Mesenchymal stem cell (in vitro differentiated cells and primary cell): ENCODE results near the gene NPNT.

Experiments
- DNase-seq: peaks from one replicate; pipeline ENCODE4 v3.0.0-alpha.2; 2013
- H2AFZ ChIP-seq: one replicate; pipeline ENCODE4 v1.6.1; 2013; ENCODE audit warnings: low read depth, mild to moderate bottlenecking, control low read depth, inconsistent platforms, low read length, moderate library complexity
- H2AK5ac ChIP-seq: 2 replicates; pipeline ENCODE4 v1.6.1; 2013; ENCODE audit warnings: low read length, moderate library complexity, mild to moderate bottlenecking, inconsistent platforms; ENCODE audit not compliant: severe bottlenecking
- H2BK120ac ChIP-seq: one replicate; pipeline ENCODE4 v1.6.1; 2013; ENCODE audit warnings: low read depth, mild to moderate bottlenecking, inconsistent platforms, low read length, moderate library complexity
- H2BK12ac ChIP-seq, 2 experiments: one replicate each; pipeline ENCODE4 v1.6.1; 2013; ENCODE audit warnings: inconsistent platforms in 2 of 2, low read length in 2 of 2, mild to moderate bottlenecking in 2 of 2, moderate library complexity in 2 of 2, control low read depth in 1 of 2
- H2BK15ac ChIP-seq: one replicate; pipeline ENCODE4 v1.6.1; 2013; ENCODE audit warnings: mild to moderate bottlenecking, low read depth, inconsistent platforms; ENCODE audit not compliant: poor library complexity, severe bottlenecking
- H2BK5ac ChIP-seq: 2 replicates; pipeline ENCODE4 v1.6.1; 2013; ENCODE audit warnings: low read depth, mild to moderate bottlenecking, low read length, control low read depth, inconsistent platforms; ENCODE audit not compliant: poor library complexity, severe bottlenecking
- H3K14ac ChIP-seq, 2 experiments: one replicate each; pipeline ENCODE4 v1.6.1; 2013; ENCODE audit warnings: inconsistent platforms in 2 of 2, low read length in 2 of 2, control low read depth in 1 of 2, mild to moderate bottlenecking in 1 of 2, moderate library complexity in 1 of 2
- H3K18ac ChIP-seq, 2 experiments: one replicate each; pipeline ENCODE4 v1.6.1; 2013; ENCODE audit warnings: inconsistent platforms in 2 of 2, low read length in 2 of 2, control low read depth in 1 of 2, low read depth in 1 of 2, mild to moderate bottlenecking in 1 of 2
- H3K23ac ChIP-seq, 2 experiments: one replicate each; pipeline ENCODE4 v1.6.1; 2013; ENCODE audit warnings: inconsistent platforms in 2 of 2, low read length in 2 of 2, mild to moderate bottlenecking in 2 of 2, moderate library complexity in 2 of 2, control low read depth in 1 of 2
- H3K27ac ChIP-seq: 2 replicates; pipeline ENCODE4 v1.5.1; 2013; ENCODE audit warnings: mild to moderate bottlenecking, moderate library complexity, low read length, control low read depth, inconsistent platforms; ENCODE audit not compliant: poor library complexity, severe bottlenecking
- H3K27me3 ChIP-seq, 2 experiments: 2 replicates each; pipeline versions ENCODE4 v1.6.1 to v1.7.0; 2013; ENCODE audit warnings: low read length in 2 of 2, mild to moderate bottlenecking in 2 of 2, moderate library complexity in 2 of 2, control low read depth in 1 of 2, inconsistent platforms in 1 of 2; ENCODE audit not compliant: control insufficient read depth in 1 of 2, insufficient read depth in 1 of 2
- H3K36me3 ChIP-seq, 2 experiments: 2 replicates each; pipeline versions ENCODE4 v1.6.1 to v1.7.0; 2013; ENCODE audit warnings: low read length in 2 of 2, control low read depth in 1 of 2, inconsistent platforms in 1 of 2, low read depth in 1 of 2, mild to moderate bottlenecking in 1 of 2; ENCODE audit not compliant: insufficient read depth in 2 of 2, control insufficient read depth in 1 of 2
- H3K4ac ChIP-seq, 2 experiments: one replicate each; pipeline ENCODE4 v1.6.1; 2013; ENCODE audit warnings: inconsistent platforms in 2 of 2, low read length in 2 of 2, mild to moderate bottlenecking in 2 of 2, moderate library complexity in 2 of 2, control low read depth in 1 of 2, low read depth in 1 of 2
- H3K4me1 ChIP-seq: 2 replicates; pipeline ENCODE4 v1.6.1; 2013; ENCODE audit warnings: low read depth, low read length, control low read depth; ENCODE audit not compliant: control insufficient read depth, insufficient read depth
- H3K4me2 ChIP-seq: 2 replicates; pipeline ENCODE4 v1.6.1; 2013; ENCODE audit warnings: low read length, mild to moderate bottlenecking, inconsistent platforms; ENCODE audit not compliant: poor library complexity, severe bottlenecking
- H3K4me3 ChIP-seq, 2 experiments: 2 replicates each; pipeline versions ENCODE4 v1.5.1 to v1.7.0; 2013; ENCODE audit warnings: low read length in 2 of 2, mild to moderate bottlenecking in 2 of 2, control low read depth in 1 of 2, low read depth in 1 of 2; ENCODE audit not compliant: insufficient read depth in 1 of 2
- H3K79me1 ChIP-seq: replicated peaks from 2 replicates; pipeline ENCODE4 v1.6.1; 2013; ENCODE audit warnings: mild to moderate bottlenecking, control low read depth, low read length, inconsistent platforms; ENCODE audit not compliant: poor library complexity, severe bottlenecking
- H3K9ac ChIP-seq: 2 replicates; pipeline ENCODE4 v1.7.0; 2013; ENCODE audit warnings: mild to moderate bottlenecking, low read length, moderate library complexity
- H3K9me3 ChIP-seq: 2 replicates; pipeline ENCODE4 v1.7.0; 2013; ENCODE audit warnings: mild to moderate bottlenecking, low read length; ENCODE audit not compliant: control insufficient read depth
- H4K8ac ChIP-seq: one replicate; pipeline ENCODE4 v1.6.1; 2013; ENCODE audit warnings: inconsistent platforms, mild to moderate bottlenecking, low read length, moderate library complexity
- H4K91ac ChIP-seq: one replicate; pipeline ENCODE4 v1.6.1; 2013; ENCODE audit warnings: mild to moderate bottlenecking, low read length, inconsistent platforms
- WGBS: methylation state at CpG from one replicate; pipeline ENCODE4 v1.1.7; 2013; ENCODE audit warnings: mixed read lengths; 5-methylcytosine and 5-hydroxymethylcytosine counted together

NPNT gene

GRCh38 chr4:105895583-105896460, 551 bp downstream of the NPNT start:
- no peak overlapping the region for H3K23ac ChIP-seq
- H3K36me3 ChIP-seq = no peaks in the 10 kb centered on the region
- no peak overlapping the region for H4K8ac ChIP-seq
- no peak overlapping the region for H2BK120ac ChIP-seq
- no peaks in the 10 kb centered on the region for H3K79me1 ChIP-seq
- peaks cover 4% of the 10 kb centered on the region for H3K9me3 ChIP-seq
- no peak overlapping the region for H3K14ac ChIP-seq
- peaks cover 58 to 97% of the 10 kb centered on the region in 2 experiments for H3K27me3 ChIP-seq
- H4K91ac ChIP-seq = no peak overlapping the region
- peak overlapping the region; percentile 35 for H2BK15ac ChIP-seq
- no peak overlapping the region for H2BK12ac ChIP-seq
- H3K9ac ChIP-seq = no peak overlapping the region
- peak; percentile 46 for DNase-seq
- no peak overlapping the region for H3K4ac ChIP-seq
- no peak overlapping the region for H2BK5ac ChIP-seq
- H3K18ac ChIP-seq = no peak overlapping the region
- H3K27ac ChIP-seq = no peak overlapping the region
- H3K4me3 ChIP-seq = peak overlapping the region; percentile 59 to 66
- H3K4me2 ChIP-seq = peak overlapping the region; percentile 74
- H3K4me1 ChIP-seq = peaks cover 15% of the 10 kb centered on the region
- no peak overlapping the region for H2AK5ac ChIP-seq
- no peak overlapping the region for H2AFZ ChIP-seq
- WGBS = 1% methylated on average over 79 of the region's 84 CpGs

- Histone ChIP-seq H3K23ac (no peak overlapping the region), H4K91ac (no peak overlapping the region), H2BK12ac (no peak overlapping the region), H3K18ac (no peak overlapping the region), H3K27ac (no peak overlapping the region), H2AFZ (no peak overlapping the region), H2AK5ac (no peak overlapping the region), H3K4ac (no peak overlapping the region), H3K36me3 (no peaks in the 10 kb centered on the region), H3K4me2 (peak overlapping the region; percentile 74), H3K4me3 (peak overlapping the region; percentile 59 to 66), H3K14ac (no peak overlapping the region), H2BK15ac (no peak overlapping the region), H4K8ac (no peak overlapping the region), H2BK5ac (no peak overlapping the region), H3K79me1 (no peaks in the 10 kb centered on the region), H3K9ac (no peak overlapping the region), H3K27me3 (peaks cover 58 to 94% of the 10 kb centered on the region in 2 experiments), H3K4me1 (peaks cover 15% of the 10 kb centered on the region), H3K9me3 (peaks cover 4% of the 10 kb centered on the region), H2BK120ac (no peak overlapping the region)
- DNase-seq = no peak
- 12% methylated on average over 21 of the region's 22 CpGs for WGBS
Observed at GRCh38 chr4:105896461-105896942, 1.2 kb downstream of the NPNT start.

- Histone ChIP-seq H3K14ac (no peak overlapping the region), H3K23ac (no peak overlapping the region), H2BK12ac (no peak overlapping the region), H4K91ac (no peak overlapping the region), H2BK15ac (no peak overlapping the region), H4K8ac (no peak overlapping the region), H3K4me1 (peaks cover 15% of the 10 kb centered on the region), H3K9ac (no peak overlapping the region), H2BK5ac (no peak overlapping the region), H3K27me3 (peaks cover 53 to 87% of the 10 kb centered on the region in 2 experiments), H3K18ac (no peak overlapping the region), H3K36me3 (no peaks in the 10 kb centered on the region), H3K79me1 (no peaks in the 10 kb centered on the region), H2AK5ac (no peak overlapping the region), H3K27ac (no peak overlapping the region), H3K4ac (no peak overlapping the region), H2AFZ (no peak overlapping the region), H3K4me3 (no peak overlapping the region), H3K4me2 (no peak overlapping the region), H3K9me3 (peaks cover 4% of the 10 kb centered on the region), H2BK120ac (no peak overlapping the region)
- WGBS = no CpG with 5 or more reads among the region's 3 CpGs
- no peak for DNase-seq
Observed at GRCh38 chr4:105896984-105897775, 1.9 kb downstream of the NPNT start.

GRCh38 chr4:105900541-105900940, 5.3 kb downstream of the NPNT start:
- Histone ChIP-seq H3K4ac (no peak overlapping the region), H3K23ac (no peak overlapping the region), H2AK5ac (no peak overlapping the region), H2AFZ (no peak overlapping the region), H3K79me1 (no peaks in the 10 kb centered on the region), H4K8ac (no peak overlapping the region), H2BK5ac (no peak overlapping the region), H2BK12ac (no peak overlapping the region), H3K4me2 (no peak overlapping the region), H3K9ac (no peak overlapping the region), H3K9me3 (peaks cover 4% of the 10 kb centered on the region), H4K91ac (no peak overlapping the region), H3K36me3 (no peaks in the 10 kb centered on the region), H3K4me1 (peaks cover 8% of the 10 kb centered on the region), H3K14ac (no peak overlapping the region), H3K27me3 (peaks cover 31 to 54% of the 10 kb centered on the region in 2 experiments), H3K18ac (no peak overlapping the region), H2BK120ac (no peak overlapping the region), H2BK15ac (no peak overlapping the region), H3K4me3 (no peak overlapping the region), H3K27ac (no peak overlapping the region)
- 76% methylated on average over 2 of the region's 2 CpGs for WGBS
- DNase-seq = no peak
